SKM-1 (cell line): Measurements from ENCODE around the gene DYSF.

Experiments
- DNase-seq: peaks from one replicate; lab custom pipeline; 2025; ENCODE audit not compliant: unreplicated experiment; lab: John Stamatoyannopoulos, UW

Gene DYSF

DNA sequence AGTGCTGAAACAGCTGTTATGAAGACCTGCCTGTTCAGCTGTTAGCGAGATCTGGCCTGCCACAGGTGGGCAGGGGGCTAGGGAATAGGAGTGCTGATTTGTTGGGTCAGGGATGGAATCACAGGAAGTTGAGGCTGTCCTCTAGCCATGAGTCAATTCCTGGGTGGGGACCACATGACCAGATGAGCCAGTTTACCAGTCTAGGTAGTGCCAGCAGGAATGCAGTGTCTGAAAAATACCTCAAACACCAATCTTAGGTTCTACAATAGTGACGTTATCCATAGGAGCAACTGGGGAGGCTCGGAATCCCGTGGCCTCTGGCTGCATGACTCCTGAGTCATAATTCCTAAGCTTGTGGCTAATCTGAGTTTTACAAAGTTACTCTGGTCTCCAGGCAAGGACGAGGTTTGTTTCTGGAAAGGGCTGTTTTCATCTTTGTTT, 44.9 kb downstream of the DYSF start:
- DNase-seq, result no peak

- no peak for DNase-seq
These were observed 46.3 kb downstream of the DYSF start for GRCh38 chr2:71499691-71500090.

DNA sequence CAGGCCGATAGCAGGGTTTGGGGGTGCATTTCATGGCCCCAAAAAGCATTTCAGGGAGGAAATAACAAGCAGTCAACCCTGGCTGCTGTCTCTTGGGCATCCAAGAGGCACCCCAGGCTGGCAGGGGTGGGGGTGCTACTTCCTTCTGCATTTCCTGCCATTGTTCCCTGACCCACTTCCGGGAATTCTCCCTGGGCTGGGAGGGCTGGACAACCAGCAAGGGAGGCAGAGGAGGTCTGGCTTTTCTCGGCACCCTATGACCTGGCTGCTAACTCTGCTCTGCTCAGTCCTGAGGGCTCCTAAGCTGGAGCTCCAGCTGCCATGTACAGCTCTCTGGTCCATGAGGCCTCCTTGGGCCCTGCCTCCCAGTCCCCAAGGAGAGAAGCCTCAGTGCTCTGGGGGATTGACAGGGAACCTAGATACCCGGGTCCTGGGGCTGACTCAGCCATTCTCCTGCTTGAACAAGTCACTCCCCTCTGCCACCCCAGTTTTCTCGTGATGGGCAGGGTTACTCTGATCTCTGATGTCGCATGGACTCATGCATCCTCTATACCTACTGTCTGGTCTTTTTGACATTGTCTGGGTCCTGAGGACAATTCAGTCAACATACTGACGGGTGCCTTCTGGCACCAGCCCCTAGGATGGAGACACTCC, 47.2 kb downstream of the DYSF start:
- DNase-seq, result no peak

DNA sequence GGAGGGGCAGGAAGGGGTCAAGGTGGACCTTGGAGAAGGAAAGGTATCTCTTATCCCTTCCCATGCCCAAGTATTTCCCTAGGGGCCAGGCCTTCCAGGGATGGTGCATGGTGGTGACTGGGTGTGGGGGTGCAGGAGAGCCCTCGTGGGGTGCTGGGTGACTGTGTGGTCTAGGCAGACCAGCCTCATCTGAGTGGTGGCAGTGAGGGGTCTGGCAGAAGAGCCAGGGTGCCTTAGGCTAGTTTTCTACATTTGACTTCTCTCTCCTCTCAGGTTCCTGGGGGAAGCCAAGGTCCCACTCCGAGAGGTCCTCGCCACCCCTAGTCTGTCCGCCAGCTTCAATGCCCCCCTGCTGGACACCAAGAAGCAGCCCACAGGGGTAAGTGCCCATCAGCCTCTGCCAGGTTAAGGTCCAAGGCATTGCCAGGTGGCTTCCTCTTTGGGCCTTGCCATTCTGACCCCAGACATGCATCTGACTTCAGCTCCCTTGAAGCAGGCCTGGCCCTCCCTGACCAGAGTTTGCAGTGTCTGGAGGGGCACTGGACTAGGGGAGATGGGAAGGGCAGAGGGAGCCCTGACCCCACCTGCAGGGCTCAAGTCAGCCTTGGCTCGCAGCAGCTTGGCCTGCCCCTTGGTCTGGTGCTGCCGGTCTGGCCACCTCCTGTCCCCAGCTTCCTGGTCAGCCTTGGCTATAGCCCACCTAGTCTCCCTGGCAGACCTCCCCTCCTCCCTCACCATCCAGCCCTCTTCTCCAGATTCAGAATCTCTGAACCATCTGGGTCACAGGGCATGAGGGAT, 49.8 kb downstream of the DYSF start:
- no peak for DNase-seq

- DNase-seq, result no peak
These were observed 50.5 kb downstream of the DYSF start for GRCh38 chr2:71503837-71504236.

DNA sequence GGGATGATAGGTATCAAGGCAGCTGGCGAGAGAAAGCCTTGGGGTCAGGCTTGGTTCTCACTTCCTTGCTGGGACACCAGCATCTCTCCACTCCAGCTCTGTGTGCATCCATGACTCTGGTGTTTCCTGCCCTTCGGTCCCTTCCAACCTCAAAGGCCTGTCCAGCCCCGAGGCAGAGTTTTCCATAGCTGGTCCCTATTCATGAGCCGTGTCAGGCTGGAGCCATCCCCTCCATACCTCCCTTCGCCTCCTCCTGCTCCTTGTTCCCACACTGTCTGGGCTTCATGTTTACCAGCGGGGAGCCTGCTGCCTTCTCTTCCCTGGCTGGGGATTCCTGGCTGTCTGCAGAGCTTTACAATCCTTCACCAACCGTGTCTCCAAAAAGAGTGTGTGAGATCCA, 51.2 kb downstream of the DYSF start:
- no peak for DNase-seq

DNA sequence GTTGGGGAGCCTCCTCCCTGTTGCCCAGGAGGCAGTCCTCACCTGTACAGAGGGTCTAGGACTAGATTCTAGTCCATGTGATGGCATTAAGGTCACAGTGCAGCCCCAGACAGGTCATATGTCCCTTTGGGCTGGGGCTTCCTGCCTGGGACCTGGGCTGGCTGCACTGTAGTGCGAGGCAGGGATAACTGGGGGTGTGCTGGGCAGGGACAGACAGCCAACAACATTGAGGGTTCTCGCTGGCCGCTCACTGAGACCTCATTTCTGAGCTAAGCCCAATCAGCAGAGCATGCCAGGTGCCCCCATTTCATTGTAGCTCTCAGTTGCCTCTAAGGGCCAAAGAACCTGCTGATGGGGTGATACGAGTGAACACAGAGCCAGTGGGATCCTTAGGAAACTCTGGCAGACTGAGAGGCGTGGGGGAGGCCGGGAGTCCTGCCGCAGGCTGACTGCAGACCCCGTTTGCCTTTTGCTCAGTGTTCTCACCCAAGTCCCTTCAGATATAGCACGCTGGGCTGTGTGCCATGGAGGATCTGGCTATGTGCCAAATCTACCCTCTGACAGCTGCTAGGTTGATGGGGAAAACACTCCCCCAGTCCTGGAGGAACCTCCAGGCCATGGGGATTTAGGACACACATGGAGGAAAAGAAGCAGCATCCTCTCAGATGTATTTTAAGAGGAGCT, 51.9 kb downstream of the DYSF start:
- no peak for DNase-seq

- DNase-seq, result no peak
These were observed 52.4 kb downstream of the DYSF start for GRCh38 chr2:71505770-71506140.

DNA sequence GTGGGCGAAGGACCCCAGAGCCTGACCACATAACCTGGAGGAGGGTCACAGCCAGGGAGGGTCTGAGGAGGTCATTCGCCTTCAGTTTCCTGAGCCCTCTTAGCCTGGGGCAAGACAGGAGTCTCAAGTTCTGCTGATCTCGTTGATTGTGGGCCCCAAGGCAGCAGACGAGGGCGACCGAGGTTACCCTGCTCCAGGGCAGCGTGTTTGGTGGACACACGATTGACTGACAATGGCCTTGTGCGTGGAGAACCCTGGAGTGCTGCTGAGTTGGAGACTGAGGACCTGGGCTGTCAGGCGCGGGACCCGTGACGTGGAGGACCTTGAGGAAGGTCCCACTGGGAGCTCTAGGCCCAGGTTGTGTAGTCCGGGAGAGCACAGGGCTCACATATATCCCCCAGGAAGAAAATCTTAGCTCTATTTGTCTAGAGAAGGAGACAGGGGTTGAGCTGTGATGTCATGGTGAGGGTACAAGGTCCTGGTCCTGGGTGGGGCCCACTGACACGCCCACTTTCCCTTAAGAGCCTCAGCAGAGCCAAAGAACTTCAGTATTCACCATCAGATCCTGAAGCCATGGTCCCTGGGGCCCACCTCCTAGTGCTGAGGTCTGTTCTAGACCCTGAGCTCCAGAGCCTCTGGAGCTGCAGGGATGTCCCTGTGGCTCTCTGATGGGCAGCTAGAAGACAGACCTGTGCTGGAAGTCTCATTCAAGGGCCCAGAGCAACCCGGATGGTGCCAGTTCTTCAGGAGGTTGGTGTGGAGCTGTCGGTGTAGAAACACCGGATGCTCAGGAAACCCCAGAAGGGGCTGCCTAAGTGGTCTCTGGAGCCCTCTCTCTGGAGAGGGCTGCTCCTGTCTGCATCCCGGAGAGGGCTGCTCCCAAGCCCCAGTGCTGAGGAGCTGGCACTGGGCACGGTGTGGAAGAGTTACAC, 53.1 kb downstream of the DYSF start:
- DNase-seq, result no peak

GRCh38 chr2:71507476-71507875, 54.1 kb downstream of the DYSF start:
- no peak for DNase-seq

DNA sequence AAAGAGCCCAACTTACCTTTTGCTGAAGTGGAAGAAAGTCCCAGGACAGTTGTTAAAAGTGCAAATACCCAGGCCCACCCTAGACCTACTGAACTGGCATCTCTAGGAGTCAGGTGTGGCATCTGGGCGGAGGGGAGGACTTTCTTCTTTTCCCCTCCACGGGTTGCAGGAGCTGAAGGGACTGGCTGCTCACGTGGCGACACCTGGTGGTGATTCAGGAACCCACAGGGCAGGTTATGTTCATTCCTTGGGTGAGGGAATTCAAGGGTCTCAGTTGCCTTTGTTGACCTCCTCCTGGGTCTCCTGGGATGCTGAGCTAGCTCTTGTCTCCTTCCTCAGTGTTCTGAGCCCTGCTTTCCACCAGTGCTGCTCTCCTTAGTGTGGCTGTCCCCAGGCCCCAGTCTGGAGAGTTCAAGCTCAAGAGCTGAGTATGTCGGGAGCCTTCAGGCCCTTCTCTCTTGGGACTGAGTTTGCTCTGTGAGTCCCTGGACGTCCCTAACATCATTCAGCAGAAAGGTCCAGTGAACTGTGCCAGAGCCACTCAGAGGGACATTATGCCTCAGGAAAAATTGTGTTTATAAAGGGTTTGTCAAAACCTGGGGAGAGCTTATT, 56.9 kb downstream of the DYSF start:
- DNase-seq, result peak; percentile 21

DNA sequence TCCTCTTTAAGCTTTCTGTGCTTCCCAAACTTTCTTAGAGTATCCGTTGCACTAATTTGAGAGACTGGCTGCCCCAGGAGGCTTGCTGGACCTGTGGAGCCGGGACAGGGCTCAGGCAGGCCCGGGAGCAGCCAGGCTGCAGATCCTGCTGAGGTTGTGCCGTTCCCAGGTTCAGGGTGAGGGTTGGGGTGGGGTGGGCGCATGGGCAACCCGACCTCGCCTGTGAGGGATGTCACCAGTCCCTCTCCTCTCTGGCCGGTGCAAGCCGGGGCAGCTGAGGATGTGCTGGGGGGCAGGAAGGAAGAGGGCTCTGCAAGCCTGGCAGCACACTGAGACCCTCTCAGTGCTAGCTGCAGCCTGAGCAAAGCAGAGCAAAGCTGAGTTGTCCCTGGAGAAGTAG, 57.6 kb downstream of the DYSF start:
- DNase-seq, result no peak

GRCh38 chr2:71511776-71512175, 58.4 kb downstream of the DYSF start:
- DNase-seq, result no peak

- DNase-seq, result no peak
These were observed 59.0 kb downstream of the DYSF start for GRCh38 chr2:71512386-71512785.

DNA sequence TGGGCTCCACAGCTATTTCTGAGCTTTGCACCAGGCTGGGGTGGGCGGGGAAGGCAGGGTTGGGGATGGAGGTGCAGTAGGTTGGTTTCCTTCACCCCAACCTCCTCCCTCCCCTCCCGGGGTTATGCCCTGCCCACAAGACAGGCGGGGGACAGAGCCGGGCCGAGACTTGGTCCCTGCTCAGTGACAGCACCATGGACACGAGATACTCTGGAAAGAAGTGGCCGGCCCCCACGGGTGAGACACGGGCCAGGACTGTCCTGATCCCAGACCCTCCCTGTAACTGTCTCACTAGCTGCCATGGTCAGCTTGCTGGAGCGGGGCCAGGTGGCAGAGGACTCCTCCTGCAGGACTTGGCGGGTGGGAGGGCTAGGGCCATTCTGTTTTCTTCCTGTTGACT, 59.7 kb downstream of the DYSF start:
- DNase-seq, result no peak

GRCh38 chr2:71513721-71514120, 60.4 kb downstream of the DYSF start:
- no peak for DNase-seq

GRCh38 chr2:71516253-71516888, 63.0 kb downstream of the DYSF start:
- no peak for DNase-seq

GRCh38 chr2:71517851-71518250, 64.5 kb downstream of the DYSF start:
- DNase-seq, result no peak

DNA sequence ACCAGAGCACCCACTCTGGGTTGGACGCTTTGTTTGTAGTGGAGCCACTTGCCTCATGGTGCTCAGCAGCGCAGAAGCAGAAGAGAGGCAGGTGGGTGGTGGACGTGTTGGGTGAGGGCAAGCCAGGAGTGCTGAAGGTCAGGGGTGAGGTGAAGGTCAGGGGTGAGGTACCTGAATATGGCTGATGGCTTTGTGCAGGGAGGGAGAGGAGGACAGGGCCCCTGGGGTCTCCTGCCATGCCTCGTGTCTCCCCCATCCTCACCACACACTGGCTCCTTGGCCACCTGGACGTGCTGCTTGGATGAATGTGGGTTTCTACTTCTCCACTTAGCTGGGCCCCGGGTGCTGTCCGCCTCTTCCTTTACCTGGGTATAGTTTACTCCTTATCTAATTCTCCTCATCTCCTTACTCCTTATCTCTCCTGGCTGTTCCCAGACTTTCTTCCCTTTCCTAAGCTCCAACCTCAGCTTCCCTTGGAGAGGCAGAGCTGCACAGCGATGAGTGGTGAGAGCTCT, 68.1 kb downstream of the DYSF start:
- no peak for DNase-seq

GRCh38 chr2:71524476-71524875, 71.1 kb downstream of the DYSF start:
- no peak for DNase-seq
